ENCODE data around the gene CTNNA2.

CTNNA2 gene

DNA sequence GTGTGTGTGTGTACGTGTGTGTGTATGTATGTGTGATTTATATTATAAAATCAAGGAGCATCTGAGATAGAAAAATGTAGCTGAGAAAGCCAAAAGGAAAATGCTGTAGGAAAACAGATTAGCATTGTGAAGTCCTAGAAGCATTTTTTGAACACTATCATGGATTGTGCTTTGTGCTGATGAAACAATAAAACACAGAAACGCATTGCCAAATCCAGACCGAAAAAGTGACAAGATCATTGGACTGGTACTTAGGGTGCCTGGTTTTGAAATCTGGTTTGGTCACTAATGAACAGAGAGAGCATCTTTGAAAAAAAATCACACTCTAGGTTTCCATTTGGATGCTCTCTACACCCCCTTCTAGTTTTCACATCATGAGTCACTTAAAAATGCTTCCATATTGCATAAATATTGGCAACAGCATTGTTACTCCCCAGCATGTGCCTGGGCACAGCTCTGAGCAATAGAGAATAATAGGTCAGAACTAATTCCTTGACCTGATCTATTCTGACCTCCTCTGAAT is 1006.3 kb downstream of the CTNNA2 start:
- DNase-seq = no peak

- DNase-seq = no peak
Measured at GRCh38 chr2:80519699-80520291, 1006.9 kb downstream of the CTNNA2 start.

DNA sequence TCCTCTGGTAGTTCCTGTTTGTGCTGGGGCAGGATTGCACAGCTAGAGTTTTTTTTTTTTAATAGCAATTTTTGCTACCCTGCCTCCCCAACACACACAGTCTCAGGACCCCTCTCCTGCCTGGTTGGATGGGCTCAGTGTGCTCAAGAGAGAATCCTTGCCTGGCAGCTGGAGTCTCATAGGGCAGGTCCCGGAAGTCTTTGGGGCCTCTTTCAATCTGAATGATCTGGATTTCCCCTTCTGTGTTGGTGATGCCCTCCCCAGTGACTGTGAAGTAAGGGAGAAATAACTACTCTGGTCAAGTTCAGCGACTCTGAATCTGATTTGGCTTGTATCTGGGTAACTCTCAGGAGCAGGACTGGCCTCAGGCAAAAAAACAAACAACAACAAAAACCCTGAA is 1012.3 kb downstream of the CTNNA2 start:
- no peak for DNase-seq

DNA sequence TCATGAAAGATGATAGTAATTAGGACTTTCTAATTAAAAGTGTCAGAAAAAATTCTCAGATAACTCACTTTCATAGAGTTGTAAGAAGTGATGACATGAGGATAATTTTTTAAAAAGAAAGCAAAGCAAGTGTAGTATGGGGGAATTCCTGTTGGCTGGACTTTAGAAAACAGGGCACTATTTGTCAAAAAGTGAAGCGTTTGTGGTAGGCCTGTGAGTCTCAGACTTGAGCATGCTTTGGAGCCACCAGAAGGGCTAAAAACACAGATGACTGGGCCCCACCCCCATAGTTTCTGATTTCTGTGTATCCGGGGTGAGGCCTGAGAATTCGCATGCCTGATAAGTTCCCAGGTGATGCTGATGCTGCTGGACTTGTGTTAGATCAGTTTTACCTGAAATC is 1014.3 kb downstream of the CTNNA2 start:
- no peak for DNase-seq

DNA sequence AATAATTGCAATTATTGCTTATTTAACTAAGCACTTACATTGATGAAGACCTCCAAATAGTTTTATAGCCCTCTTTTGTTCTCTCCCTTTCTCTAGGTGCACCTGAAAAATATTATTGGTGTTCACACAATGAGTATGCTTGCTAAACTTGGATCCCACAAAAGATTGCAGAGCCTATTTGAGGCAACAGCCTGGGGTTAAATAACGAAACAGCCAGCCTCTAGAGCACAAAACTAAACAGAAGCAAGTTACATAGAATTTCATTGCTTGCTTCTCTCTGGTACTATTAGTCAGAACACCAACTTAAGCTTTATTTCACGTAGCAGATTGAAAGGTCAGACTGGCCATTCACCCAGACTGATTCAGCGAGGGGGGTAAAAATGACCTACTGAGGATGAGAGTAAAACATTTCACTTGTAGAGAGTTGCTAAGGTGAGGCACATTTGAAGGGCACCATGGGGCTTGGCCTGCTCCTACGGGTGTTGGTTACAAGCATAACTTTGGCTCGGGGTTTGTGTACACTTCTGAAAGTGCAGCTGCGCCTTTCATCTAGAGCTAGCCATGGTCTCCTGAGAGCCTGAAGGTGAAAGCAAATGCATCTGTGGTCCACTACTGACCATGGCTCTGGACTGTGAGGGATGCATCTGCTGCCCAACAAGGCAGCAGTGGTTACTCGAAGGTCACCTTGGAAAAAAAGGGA is 1016.8 kb downstream of the CTNNA2 start:
- DNase-seq = no peak

DNA sequence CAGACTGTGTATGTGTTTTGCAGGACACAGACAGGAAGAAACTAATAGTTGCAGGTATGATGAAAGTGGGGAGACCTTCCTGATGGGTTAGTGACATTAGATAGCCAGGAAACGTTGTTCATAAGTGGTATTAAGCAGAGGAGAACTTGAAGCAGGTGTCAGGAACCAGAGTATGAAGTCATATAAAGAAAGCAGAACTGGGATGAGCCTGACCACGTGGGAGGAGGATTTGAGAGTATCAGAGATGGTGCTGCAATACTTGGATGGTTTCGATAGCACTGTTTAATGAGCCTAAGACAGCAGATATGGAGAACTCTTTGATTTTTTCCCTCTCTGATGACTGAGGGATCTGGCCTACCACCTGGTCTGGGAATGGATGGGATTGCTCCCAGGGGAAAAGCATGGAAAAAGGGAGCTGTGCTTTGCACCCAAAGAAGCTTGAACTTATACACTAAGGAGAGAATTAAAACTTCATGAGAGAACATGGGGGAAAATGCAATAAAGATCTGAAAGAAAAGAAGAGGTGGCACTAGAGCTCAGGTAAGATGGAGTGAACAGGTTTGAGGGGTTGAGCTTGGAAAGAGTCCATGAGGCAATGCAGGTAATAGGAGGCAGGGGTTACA is 1017.7 kb downstream of the CTNNA2 start:
- no peak for DNase-seq

DNA sequence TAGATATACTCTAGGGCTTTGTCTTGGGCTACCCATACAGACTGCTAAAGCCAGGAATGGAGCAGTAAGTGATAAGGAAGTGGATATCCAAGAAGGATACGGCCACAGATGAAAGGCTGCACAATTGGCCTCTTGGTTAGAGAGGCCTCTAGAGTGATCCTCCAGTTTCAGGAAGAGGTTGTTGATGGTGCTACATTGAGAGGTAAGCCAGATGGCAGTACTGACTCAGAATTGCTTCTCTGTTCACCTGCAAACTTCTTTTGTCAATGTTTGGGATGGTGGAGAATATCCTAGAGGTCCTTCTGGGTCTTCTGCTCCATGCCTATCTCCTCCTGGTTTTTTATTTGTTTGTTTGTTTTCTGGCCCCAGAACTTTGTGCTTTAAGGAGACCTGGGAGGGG is 1018.5 kb downstream of the CTNNA2 start:
- no peak for DNase-seq

GRCh38 chr2:80545420-80546210 is 1032.8 kb downstream of the CTNNA2 start:
- DNase-seq = no peak

DNA sequence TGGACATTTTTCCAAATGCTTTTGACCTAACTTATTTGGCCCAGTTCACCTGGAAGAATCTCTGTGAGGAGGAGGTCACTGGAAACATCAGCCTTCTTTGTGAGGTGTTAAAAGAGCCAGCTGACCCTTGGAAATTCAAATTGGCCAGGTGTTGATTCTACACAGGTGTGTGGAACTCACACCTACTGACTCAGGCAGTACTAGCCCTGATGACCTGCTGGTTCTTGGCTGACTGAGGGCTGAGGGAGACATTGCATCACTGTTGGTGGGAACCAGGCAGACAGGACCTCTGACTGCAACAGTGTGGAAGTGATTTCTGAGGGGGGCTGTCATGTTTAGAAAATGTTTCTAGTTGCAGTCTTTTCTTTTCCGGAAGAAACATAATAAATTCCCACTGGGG is 1033.9 kb downstream of the CTNNA2 start:
- DNase-seq = no peak

GRCh38 chr2:80547344-80547743 is 1034.5 kb downstream of the CTNNA2 start:
- DNase-seq = no peak

GRCh38 chr2:80548469-80548868 is 1035.6 kb downstream of the CTNNA2 start:
- DNase-seq = no peak

- DNase-seq = no peak
Measured at GRCh38 chr2:80549901-80550300, 1037.0 kb downstream of the CTNNA2 start.

GRCh38 chr2:80560326-80560725 is 1047.5 kb downstream of the CTNNA2 start:
- DNase-seq = no peak

DNA sequence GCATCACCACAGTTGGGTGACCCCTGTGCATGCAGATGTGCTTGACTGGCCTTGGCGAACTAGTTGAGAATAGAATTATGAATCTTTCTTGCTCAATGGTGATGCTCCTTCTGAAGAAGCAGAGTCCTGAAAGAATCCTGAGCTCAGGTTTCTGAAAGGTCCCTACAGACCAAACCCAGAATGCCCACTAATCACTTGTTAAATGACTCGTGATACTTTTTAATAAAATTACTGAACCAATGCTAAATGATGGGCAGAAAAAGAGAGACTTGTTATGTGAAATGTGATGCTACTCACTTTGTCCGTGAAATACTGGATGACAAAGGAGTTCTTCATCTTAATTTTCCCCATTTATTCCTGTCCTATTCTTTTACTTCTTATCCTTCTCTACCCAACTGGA is 1055.2 kb downstream of the CTNNA2 start:
- no peak for DNase-seq

GRCh38 chr2:80573167-80573566 is 1060.3 kb downstream of the CTNNA2 start:
- DNase-seq = no peak

- no peak for DNase-seq
Measured at GRCh38 chr2:80573950-80574349, 1061.1 kb downstream of the CTNNA2 start.

DNA sequence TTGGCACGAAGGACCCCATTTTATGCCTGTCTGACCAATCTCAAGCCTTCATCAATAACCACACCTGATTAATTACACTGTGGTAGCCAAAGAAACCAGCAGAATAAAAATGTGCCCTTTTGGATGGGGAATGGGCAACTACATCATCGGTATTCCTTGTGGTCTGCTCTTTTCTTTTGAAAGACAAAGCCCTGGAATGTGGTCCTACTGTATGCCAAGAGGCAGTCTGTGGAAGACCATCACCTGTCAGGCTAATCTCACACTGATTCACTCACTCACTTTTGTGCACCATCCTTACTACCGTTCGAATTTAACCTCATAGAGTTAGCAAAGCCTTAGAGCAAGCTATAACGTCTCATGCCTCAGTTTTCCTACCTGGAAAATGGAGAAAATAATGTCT is 1066.9 kb downstream of the CTNNA2 start:
- DNase-seq = no peak

DNA sequence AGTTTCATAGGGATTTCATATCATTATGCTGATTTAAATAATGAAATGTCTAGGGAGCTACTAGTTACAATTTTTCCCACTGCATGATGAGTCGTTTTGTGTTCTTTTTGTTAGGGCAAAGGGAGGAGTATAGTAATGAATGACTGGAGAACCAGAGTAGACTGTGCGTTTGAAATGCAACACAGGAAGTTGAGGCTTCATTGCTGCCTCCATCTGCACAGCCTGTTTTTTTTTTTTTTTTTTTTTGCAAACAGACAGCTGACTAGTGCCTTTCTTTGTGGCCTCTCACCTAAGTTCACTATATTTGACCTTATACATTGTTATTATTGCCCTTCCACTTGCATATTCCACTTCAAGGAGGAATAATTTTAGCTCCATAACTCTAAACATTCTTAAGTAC is 1078.4 kb downstream of the CTNNA2 start:
- no peak for DNase-seq

DNA sequence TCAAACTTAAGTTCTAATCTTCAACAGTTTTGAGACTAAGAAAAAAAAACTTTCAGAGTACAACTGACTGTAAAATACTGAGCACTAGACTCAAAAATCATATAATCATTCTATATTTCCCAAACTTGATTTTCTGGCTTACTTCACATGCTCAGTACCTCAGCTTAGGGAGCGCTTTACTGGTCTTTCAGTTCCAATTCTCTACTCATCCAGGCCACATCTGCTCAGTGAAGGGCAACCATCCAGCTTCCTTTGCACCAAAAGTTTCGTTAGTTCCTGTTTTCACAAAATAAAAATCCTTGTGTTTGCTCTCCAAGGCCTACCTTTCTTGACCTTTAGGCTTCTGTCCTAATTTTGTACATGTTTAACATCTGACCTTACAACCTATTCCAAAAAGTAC is 1079.3 kb downstream of the CTNNA2 start:
- DNase-seq = no peak

GRCh38 chr2:80610108-80610507 is 1097.3 kb downstream of the CTNNA2 start:
- no peak for DNase-seq

- no peak for DNase-seq
Measured at GRCh38 chr2:80621656-80622055, 1108.8 kb downstream of the CTNNA2 start.

- no peak for DNase-seq
Measured at GRCh38 chr2:80624062-80624461, 1111.2 kb downstream of the CTNNA2 start.

- no peak for DNase-seq
Measured at GRCh38 chr2:80634590-80634989, 1121.7 kb downstream of the CTNNA2 start.

DNA sequence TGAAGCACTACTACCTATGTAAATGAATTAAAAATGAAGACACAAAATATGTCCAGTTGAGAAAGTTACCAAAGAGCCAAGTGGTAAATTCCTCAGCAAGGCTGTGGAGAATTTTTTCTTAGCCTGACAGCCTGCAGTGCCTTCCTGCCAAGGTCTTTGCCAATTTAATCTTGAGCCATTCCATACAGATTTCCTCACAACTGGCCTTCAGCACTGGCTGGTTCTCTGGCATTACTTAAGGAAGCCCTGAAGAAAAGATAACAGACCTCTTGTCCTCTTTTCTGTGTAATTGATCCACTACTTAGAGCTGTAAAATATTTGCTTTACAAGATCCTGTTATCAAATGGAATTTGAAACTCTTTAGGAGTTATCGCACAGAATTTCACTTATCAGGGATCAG is 1125.9 kb downstream of the CTNNA2 start:
- DNase-seq = no peak

Measured in EL (cell line).